SU-DHL-6 (cell line): Measurements from ENCODE around the gene SLC25A29.

Experiments
- H2AFZ ChIP-seq: fragments of 200-600 bp; sonication (generic); 2 replicates; pipeline ENCODE4 v1.6.1; 2014; ENCODE audit warnings: low read depth, mild to moderate bottlenecking, moderate library complexity, mixed read lengths, antibody characterized with exemption, low read length; ENCODE audit not compliant: severe bottlenecking
- H3F3A ChIP-seq: fragments of 200-600 bp; shearing (Covaris generic); 2 replicates; pipeline ENCODE4 v1.6.0; 2016; ENCODE audit warnings: antibody characterized with exemption, mild to moderate bottlenecking; ENCODE audit not compliant: insufficient read depth
- H3K27ac ChIP-seq: fragments of 200-600 bp; sonication (generic); 2 replicates; pipeline ENCODE4 v1.5.1; 2016; ENCODE audit warnings: low read depth, mild to moderate bottlenecking, low read length, moderate library complexity, mixed read lengths
- H3K27me3 ChIP-seq: fragments of 200-600 bp; sonication (generic), shearing (Covaris generic); 2 replicates; pipeline ENCODE4 v1.6.0; 2014; ENCODE audit warnings: mild to moderate bottlenecking, low read length
- H3K36me3 ChIP-seq: fragments of 200-600 bp; sonication (generic); 2 replicates; pipeline ENCODE4 v1.6.1; 2014; ENCODE audit warnings: mild to moderate bottlenecking, low read length, mixed read lengths
- H3K4me2 ChIP-seq: fragments of 300-600, 200-600 bp; shearing (Covaris generic), sonication (generic); 2 replicates; pipeline ENCODE4 v1.6.0; 2014; ENCODE audit warnings: low read length, low read depth, mild to moderate bottlenecking; ENCODE audit not compliant: poor library complexity, severe bottlenecking
- H3K4me3 ChIP-seq: fragments of 200-600 bp; sonication (generic); 2 replicates; pipeline ENCODE4 v1.5.1; 2014; ENCODE audit warnings: antibody characterized with exemption, low read length, mild to moderate bottlenecking, mixed read lengths; ENCODE audit not compliant: insufficient read depth, poor library complexity, severe bottlenecking
- H3K79me2 ChIP-seq: fragments of 200-600 bp; sonication (generic); 2 replicates; pipeline ENCODE4 v1.6.1; 2014; ENCODE audit warnings: mild to moderate bottlenecking, low read length, moderate library complexity; ENCODE audit not compliant: insufficient read depth
- H3K9ac ChIP-seq: fragments of 200-600 bp; sonication (generic); 2 replicates; pipeline ENCODE4 v1.7.0; 2014; ENCODE audit warnings: mild to moderate bottlenecking, low read length
- H3K9me2 ChIP-seq: fragments of 200-600 bp; sonication (generic); replicated peaks from 2 replicates; pipeline ENCODE4 v1.6.1; 2014; ENCODE audit warnings: low read length; ENCODE audit not compliant: insufficient read depth
- H3K9me3 ChIP-seq: fragments of 200-600 bp; sonication (generic); 2 replicates; pipeline ENCODE4 v1.6.1; 2014; ENCODE audit warnings: low read length, mixed read lengths; ENCODE audit not compliant: insufficient read depth
- H4K20me1 ChIP-seq: fragments of 200-600 bp; sonication (generic); 2 replicates; pipeline ENCODE4 v1.6.1; 2014; ENCODE audit warnings: low read depth, mild to moderate bottlenecking, antibody characterized with exemption, low read length, moderate library complexity, mixed read lengths
- CTCF ChIP-seq: fragments of 200-600 bp; sonication (generic); IDR thresholded peaks from one replicate; pipeline ENCODE4 v1.5.1; 2017; ENCODE audit warnings: antibody characterized with exemption, mild to moderate bottlenecking, low read length, moderate library complexity; ENCODE audit not compliant: insufficient read depth, poor library complexity, severe bottlenecking
- EZH2phosphoT487 ChIP-seq: fragments of 200-600 bp; sonication (generic), shearing (Covaris generic); conservative IDR thresholded peaks from 2 replicates; pipeline ENCODE4 v1.6.1; 2018; ENCODE audit warnings: mild to moderate bottlenecking, antibody characterized with exemption, low read length, moderate library complexity, mixed read lengths

The SLC25A29 gene

GRCh38 chr14:100305324-100306100, 732 bp downstream of the SLC25A29 start:
- TF ChIP-seq EZH2phosphoT487: no peak
- no peak for TF ChIP-seq CTCF
- H3F3A ChIP-seq: no peaks in the 10 kb centered on the region
- no peaks in the 10 kb centered on the region for H4K20me1 ChIP-seq
- H3K27ac ChIP-seq: no peak overlapping the region
- no peaks in the 10 kb centered on the region for H3K27me3 ChIP-seq
- no peaks in the 10 kb centered on the region for H3K9me3 ChIP-seq
- peak overlapping the region; percentile 65 for H3K4me3 ChIP-seq
- no peaks in the 10 kb centered on the region for H3K36me3 ChIP-seq
- H3K9ac ChIP-seq: no peak overlapping the region
- peak overlapping the region; percentile 24 for H2AFZ ChIP-seq
- H3K4me2 ChIP-seq: peak overlapping the region; percentile 56
- no peaks in the 10 kb centered on the region for H3K79me2 ChIP-seq
- H3K9me2 ChIP-seq: no peaks in the 10 kb centered on the region

- H4K20me1 ChIP-seq: no peaks in the 10 kb centered on the region
- no peaks in the 10 kb centered on the region for H3K27me3 ChIP-seq
- H3K9me2 ChIP-seq: no peaks in the 10 kb centered on the region
- H3F3A ChIP-seq: no peaks in the 10 kb centered on the region
- no peak for TF ChIP-seq CTCF
- no peak for TF ChIP-seq EZH2phosphoT487
- H3K27ac ChIP-seq: no peak overlapping the region
- H3K9me3 ChIP-seq: no peaks in the 10 kb centered on the region
- no peak overlapping the region for H3K4me3 ChIP-seq
- no peak overlapping the region for H3K9ac ChIP-seq
- H3K36me3 ChIP-seq: no peaks in the 10 kb centered on the region
- H2AFZ ChIP-seq: no peak overlapping the region
- H3K4me2 ChIP-seq: no peak overlapping the region
- H3K79me2 ChIP-seq: no peaks in the 10 kb centered on the region
Measured at GRCh38 chr14:100304825-100305323, 1.4 kb downstream of the SLC25A29 start.

DNA sequence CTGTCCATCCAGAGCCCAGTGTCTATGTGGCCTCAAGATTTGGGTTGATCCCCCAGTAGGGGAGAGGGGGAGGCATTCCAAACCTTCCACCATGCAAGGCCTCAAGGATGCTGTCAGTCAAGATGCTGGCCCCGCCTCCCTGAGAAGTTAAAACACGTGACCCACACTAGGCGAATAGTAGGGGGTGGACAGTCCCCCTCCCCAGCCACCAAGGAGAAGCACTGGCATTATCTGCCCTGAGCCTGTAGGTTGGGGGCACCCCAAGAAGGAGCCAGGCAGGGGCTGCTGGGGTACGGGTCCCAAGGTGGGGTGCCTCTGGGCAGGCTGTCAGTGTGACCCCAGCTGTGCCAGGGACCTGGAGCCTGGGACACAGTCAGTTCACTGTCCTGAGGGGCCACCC, 2.3 kb downstream of the SLC25A29 start:
- Histone ChIP-seq H3K79me2 (no peaks in the 10 kb centered on the region), H3K9me3 (no peaks in the 10 kb centered on the region), H2AFZ (no peak overlapping the region), H3K27me3 (no peaks in the 10 kb centered on the region), H3F3A (no peaks in the 10 kb centered on the region), H4K20me1 (no peaks in the 10 kb centered on the region), H3K9me2 (no peaks in the 10 kb centered on the region), H3K9ac (no peak overlapping the region), H3K4me3 (no peak overlapping the region), H3K4me2 (no peak overlapping the region), H3K36me3 (no peaks in the 10 kb centered on the region), H3K27ac (no peak overlapping the region)
- TF ChIP-seq EZH2phosphoT487: no peak
- TF ChIP-seq CTCF: no peak
